NK-92 (cell line): ENCODE measurements around the gene AHSP.
"Not testable (repeated sequence)": the region's sequence is repeated elsewhere in the genome, so short reads cannot be mapped to it uniquely, and the experiment has no call there.

Experiments used
- DNase-seq: peaks from one replicate; lab custom pipeline; 2025; ENCODE audit not compliant: unreplicated experiment; lab: John Stamatoyannopoulos, UW

AHSP gene

DNA sequence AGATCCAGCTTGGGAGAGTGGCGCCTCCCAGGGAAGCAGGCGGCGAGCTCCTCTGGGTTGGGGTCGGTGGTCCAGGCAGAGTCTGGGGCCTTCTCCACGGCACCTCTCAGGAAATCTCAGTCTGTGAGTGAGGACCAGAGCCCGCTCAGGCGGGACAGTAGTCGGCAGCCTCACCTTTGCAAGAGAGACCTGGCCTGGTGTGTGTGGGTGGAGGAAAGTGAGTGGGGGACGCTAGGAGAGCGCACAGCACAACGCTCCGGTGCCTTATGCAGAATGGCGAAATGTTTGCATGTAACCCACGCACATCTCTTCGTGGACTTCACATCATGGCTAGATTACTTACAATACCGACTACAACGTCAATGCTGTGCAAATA is 2.2 kb downstream of the AHSP start:
- DNase-seq: no peak

DNA sequence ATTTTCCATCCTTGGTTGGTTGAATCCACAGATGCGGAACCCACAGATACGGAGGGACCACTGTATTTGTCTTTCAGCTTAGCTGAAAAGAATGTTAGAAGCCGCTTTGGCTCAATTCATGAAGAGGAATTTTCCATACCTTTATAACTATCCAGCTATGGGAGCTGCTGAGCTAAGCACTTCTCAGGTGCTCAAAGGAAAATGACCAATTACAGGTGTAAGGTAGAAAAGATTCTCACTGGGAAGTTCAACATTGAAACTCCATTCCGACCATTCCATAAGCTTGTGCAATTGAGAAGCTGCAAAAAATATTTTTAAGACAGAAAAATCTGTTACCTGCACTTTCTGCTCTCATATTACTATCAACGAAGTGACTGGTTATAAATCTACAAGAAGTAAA is 2.7 kb downstream of the AHSP start:
- no peak for DNase-seq

DNA sequence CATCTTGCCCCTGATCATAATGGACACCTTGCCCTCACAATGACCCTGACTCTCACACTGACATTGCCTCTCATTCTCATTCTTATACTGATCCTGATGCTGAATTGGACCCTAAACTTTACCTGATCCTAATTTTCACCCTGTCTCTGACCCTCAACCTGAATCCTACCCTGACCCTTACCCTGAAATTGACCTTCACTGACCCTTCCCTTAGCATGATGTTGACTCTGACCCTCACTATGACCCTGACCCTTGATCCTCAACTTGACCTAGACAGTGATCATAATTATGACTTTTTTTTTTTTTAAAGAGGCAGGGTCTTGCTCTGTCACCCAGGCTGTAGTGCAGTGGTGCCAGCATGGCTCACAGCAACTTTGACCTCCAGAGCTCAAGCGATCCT is 3.4 kb downstream of the AHSP start:
- DNase-seq: no peak

DNA sequence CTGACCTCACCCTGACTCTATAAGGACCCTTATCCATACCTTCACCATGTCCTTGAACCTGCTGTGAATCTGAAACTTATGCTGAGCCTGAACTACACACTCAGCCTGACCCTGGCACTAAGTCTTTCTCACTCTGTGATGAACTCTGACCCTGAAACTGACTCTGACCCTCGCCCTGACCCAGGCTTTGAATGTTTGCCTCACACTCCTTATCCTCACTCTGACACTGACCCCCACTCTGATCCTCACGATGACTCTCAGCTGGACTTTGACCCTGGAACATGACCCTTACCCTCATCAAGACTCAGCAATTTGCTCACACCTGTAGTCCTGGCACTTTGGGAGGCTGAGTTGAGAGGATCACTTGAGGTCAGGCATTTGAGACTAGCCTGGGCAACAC is 4.4 kb downstream of the AHSP start:
- DNase-seq: no peak

DNA sequence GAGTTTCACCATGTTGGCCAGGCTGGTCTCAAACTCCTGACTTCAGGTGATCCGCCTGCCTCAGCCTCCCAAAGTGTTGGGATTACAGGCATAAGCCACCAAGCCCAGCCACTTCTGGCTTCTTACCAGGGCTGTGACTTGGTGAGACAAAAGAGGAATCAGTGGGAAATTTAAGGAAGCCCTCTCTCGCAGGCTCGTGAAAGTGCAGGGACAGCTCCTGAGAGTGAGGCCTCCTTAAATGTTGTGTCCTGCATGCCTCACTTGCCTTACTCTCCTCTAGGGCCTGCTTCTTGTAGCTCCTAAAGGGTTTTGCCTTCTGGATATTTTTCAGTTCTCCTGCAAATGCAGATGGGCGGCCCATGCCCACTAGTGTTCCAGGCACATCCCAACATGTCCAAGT is 5.2 kb downstream of the AHSP start:
- DNase-seq: no peak

DNA sequence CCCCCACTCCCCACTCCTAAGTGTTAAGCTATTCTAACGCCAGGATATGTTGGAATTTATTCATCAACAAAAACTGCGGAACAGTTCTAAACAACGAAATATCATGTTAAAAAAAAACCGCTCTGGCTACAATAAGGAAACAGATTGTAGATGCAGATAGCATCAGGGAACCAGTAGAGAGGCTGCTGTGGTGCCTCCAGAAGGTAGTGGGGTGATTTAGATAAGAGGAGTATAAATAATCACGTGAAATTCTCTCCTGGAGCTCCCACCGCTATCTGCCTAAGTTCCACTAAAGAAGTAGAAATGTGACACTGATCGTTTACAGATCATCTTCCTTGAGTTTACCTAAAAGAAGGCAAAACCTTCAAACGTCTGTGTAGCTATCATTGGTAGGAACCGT is 8.0 kb downstream of the AHSP start:
- no peak for DNase-seq

DNA sequence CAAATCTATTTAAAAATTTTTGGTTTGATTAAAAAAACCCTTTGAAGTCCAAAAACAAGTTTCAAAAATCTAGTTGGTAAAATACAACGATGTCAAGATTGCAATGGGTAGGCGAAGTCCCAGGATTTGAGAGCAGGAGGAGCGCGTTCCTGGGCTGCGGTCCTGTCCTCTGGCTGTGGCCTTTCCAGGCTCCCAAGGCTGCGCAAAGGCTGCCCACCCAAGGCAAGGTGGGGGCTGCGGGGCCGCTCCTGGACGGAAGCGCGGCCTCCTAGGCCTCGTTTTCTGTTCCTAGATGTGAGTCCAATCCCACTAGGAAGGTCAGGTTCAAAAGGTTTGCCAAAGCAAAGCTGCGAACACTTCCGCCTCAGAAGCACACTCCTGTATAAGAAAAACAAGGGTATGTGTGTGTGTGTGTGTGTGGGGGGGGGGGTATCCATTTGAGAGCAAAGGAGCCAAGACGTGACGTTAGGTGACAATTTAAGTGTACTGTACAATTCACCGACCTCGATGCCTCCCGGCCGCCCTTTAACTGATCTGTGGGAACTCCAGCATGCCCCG is 9.2 kb downstream of the AHSP start:
- no peak for DNase-seq

DNA sequence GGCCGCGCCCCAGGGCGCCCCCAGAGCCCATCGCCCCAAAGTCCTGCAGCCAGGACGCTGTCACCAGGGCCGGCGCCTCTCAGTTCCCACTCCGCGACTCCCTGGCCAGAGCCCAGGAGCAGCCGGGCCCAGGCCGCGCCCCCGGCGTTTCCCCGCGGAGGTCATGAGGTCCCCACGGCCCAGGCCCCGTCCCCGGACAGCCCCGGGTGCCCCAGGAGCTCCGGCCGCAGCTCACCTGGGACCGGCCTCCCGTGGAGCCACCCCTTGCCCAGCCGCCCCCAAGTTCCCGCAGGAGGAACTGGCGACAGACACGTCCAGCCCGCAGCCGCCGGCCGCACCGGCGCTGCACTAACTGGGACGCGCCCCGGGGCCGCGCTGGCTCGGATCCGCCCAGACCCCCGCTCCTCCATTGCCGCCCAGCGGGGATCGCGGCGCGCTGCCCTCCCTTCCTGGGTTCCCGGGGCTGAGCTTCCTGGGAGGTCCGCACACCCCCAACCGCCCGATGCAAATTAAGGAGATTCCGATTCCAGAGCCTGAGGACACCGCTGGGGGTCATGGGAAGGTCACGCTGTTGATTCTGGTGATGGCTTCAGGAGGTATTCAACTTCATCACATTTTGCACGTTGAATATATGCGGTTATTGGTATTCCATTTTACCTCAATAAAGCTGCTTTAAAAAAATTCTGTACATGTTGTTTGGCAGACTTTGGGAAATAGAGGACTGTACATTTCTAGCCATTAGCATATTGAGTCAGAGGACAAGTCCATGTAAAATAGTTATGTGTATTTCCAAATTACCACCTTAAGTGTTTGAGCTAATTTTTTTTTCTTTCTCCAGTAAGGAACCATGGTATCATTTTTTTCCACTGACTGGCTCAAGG is 9.9 kb downstream of the AHSP start:
- DNase-seq: no peak

DNA sequence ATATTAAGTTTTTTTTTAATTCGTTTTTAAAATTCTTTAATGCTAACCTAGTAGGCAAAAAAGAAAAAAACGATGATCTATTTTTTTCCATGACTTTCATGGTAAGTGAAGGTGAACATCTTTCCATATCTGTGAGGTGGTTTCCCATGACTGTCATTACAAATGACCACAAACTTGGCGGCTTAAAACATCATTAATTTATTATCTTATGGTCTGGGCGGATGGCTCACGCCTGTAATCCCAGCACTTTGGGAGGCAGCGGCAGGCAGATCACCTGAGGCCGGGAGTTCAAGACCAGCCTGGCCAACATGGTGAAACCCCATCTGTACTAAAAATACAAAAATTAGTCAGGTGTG is 10.5 kb downstream of the AHSP start:
- not testable (repeated sequence) for DNase-seq

DNA sequence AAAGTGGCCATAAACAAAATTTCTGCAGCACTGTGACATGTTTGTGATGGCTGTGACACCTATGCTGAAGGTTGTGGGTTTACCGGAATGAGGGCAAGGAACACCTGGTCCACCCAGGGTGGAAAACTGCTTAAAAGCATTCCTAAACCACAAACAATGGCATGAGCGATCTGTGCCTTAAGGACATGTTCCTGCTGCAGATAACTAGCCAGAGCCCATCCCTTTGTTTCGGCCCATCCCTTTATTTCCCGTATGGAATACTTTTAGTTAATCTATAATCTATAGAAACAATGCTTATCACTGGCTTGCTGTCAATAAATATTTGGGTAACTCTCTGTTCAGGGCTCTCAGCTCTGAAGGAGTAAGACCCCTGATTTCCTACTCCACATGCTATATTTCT is 12.1 kb downstream of the AHSP start:
- DNase-seq: not testable (repeated sequence)

DNA sequence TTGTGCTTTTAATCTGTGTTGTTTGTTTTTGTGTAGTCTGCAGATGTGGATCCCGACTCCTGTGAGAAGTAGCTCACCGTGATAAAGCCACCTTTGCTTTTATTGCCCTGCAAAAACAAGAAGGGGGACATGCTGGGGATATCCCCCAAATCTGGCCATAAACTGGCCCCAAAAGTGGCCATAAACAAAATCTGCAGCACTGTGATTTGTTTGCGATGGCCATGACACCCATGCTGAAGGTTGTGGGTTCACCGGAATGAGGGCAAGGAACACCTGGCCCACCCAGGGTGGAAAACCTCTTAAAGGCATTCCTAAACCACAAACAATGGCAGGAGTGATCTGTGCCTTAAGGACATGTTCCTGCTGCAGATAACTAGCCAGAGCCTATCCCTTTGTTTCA is 15.1 kb downstream of the AHSP start:
- DNase-seq: no peak

DNA sequence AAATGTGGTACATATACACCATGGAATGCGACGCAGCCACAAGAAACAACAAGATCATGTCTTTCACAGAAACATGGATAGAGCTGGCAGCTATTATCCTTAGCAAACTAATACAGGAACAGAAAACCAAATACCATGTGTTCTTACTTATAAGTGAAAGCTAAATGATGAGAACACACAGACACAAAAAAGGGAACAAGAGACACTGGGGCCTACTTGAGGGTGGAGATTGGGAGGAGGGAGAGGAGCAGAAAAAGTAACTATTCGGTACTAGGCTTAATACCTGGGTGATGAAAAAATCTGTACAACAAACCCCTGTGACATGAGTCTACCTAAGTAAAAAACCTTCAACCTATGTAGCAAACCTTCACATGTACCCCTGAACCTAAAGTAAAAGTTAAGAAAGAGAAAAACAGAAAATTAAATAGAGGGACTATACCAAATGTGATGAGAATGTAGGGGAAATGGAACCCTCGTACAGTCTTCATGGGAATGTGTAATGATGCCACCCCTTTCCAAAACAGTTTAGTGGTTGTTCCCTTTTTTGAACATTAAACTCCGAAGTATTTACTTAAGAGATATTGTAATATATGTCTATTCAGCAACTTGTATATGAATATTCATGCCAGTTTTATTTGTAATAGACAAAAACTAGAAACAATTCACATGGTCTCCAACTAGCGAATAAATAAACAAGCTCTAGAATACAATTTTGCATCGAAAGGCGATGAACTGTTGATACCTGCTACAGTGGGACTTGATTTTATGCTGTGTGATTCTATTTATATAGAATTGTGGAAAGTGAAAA is 33.9 kb downstream of the AHSP start:
- DNase-seq: no peak

DNA sequence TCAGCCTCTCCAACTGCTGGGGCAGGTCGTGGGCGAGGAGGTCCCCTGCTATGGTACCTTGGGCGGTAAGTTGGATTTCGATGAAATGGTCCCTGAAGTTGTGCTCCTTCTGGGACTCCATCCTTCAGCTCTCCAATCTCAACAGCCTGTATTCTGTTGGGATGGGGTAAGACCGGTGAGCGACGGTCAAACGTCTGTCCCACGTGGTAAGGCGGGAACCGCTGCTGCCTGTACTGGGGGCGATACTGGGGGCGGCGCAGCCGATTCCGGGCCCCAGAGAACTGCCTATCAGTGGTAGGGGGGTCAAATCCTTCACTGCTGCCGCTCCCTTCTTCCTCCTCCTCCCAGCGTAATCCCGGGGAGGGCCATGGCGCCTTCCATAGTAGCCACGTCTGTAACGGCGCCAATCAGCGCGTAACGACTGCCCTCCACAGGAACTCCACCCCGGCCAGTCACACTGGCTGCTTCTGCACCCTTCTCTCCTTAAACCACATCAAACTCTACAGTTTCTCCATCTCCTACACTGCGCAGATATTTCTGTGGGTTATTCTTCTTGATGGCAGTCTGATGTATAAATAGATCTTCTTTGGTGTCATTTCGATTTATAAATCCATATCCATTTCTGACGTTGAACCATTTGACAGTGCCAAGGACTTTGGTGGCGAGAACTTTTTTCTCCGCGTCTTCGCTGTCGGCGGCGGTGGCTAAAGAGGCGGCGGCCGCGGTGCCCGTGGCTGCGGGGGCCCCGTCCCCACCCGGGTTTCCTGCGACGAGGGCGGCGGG is 41.1 kb downstream of the AHSP start:
- no peak for DNase-seq

DNA sequence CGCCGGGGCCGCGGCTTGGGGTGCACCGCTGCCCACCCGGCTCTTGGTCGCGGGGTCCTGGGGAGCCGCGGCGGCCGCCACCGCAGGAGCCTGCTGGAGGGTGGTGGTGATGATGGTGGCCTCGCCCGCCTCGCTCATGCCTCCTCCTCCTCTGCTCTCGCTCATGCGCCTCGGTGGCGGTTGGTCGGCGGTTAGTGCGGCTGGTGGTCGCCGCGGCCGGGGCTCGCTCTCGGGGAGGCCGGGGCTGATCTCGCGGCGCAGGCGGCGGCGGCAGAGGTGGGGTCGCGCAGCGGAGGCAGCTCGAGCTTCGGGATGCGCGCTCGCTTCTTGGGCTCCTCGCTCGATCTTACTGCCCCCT is 41.6 kb downstream of the AHSP start:
- no peak for DNase-seq

DNA sequence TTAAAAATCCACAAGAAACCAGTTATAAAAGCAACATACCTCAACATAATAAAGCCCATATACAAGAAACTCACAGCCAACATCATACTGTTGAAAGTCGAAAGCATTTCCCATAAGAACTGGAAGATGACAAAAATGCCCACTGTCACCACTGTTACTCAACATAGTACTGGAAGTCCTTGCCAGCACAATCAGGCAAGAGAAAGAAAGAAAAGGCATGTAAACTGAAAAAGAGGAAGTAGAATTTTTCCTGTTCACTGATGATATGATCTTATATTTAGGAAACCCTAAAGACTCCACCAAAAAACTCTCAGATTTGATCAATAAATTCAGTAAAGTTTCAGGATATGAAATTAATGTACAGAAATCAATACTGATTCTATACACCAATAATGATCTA is 45.1 kb downstream of the AHSP start:
- DNase-seq: no peak

DNA sequence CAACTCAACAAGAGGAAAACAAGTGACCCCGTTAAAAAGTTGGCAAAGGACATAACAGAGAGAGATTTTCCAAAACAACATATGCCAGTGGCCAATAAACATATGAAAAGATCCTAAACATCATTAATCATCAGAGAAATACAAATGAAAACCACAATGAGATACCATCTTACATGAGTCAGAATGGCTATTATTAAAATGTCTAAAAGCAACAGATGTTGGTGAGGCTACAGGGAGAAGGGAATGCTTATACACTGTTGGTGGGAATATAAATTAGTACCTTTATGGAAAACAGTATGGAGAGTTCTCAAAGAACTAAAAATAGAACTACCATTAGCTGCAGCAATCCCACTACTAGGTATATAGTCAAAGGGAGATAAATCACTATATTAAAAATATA is 46.5 kb downstream of the AHSP start:
- DNase-seq: not testable (repeated sequence)

DNA sequence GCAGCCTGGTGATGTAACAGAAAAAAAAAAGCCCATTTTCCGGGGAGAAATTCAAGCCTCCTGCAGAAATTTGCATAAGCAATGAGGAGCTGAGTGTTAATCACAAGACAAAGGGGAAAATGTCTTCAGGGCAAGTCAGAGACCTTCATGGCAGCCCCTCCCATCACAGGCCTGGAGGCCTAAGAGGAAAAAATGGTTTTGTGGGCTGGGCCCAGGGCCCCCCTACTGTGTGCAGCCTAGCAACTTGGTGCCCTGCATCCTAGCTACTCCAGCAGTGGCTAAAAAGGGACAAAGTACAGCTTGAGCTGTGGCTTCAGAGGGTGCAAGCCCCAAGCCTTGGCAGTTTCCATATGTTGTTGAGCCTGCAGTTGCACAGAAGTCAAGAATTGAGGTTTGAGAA is 49.7 kb downstream of the AHSP start:
- no peak for DNase-seq
